HG03565 (cell line): ENCODE measurements around the gene F2RL1.
"Not testable (repeated sequence)": the region's sequence is repeated elsewhere in the genome, so short reads cannot be mapped to it uniquely, and the experiment has no call there.

Experiments
- ATAC-seq: cut with Tn5 transposase; IDR thresholded peaks from one replicate; pipeline ENCODE4 v1.9.1; 2021; ENCODE audit warnings: mild to moderate bottlenecking, moderate library complexity; ENCODE audit not compliant: unreplicated experiment

F2RL1 gene

DNA sequence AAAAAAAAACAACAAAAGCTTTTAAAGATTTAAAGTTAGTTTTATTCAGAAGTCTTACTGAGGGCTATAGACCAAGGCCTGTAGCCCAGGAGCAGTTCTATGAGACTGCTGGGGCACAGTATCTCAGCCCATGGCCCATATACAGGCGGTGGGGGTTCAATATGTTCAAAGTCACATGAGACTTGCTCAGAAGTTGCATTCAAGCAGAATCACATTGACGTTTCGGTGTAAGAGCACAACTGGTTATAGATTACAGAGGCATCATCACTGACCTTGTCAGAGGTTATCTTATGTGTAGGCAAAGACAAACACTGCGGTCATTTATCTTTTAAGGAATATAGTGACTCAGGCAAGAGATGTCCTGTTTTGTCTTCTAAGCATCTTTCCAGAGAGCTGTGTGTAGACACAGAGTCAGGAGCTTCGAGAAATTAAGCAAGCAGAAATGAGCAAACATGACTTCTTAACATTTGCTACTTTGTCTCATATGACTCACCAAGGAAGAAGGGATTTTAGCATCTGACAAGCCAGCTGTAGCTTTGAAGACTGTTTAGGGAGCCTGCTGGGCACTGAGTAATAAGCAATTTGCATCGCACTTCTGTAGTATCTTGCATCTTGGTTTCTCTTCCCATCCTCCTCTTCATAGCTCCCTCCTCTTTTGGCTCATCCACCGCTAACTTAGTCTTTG lies 12.9 kb upstream of the F2RL1 start:
- no peak for ATAC-seq

DNA sequence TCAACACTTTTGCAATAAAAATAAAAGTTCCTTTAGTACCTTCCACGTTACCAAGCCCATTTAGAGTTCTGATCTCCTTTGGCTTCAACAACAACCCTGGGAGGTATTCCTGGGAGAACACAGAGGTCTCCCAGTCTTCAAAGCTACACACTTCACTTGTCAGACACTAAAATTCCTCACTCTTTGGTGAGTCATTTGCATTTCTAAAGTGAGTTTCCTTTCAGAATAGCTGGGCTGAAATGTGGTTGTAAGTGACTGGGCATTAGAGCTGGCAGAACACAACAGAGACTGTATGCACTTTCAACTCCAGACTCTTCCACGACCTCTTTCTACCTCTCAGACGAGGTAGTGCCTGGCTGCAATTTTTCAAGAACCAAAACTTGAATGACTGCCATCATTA lies 11.5 kb upstream of the F2RL1 start:
- ATAC-seq = no peak

DNA sequence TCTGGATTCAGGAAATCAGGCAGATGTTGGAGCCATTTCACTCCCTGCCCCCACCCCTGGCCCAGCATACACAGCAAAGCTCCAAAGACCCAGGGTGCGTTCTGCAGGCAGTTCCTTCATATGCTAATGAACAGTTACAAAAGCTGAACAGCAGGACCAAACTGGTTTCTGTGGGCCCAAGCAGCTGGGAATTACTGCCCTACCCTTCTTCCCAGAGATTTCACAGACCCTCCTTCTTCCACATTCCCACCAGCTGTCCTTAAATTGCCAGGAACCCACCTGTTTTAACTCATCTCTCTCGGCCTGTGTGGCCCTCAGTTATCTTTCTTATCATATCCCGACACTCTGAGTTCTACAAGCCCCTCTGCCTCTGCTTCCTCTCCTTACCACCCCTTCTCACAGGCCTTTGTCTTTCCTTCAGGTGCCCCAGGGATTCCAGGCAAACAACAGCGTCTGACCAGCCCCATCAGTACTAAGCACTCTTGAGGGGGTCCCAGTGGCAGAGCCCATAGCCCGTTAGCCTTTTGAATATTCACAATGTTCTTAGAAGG lies 10.6 kb upstream of the F2RL1 start:
- no peak for ATAC-seq

DNA sequence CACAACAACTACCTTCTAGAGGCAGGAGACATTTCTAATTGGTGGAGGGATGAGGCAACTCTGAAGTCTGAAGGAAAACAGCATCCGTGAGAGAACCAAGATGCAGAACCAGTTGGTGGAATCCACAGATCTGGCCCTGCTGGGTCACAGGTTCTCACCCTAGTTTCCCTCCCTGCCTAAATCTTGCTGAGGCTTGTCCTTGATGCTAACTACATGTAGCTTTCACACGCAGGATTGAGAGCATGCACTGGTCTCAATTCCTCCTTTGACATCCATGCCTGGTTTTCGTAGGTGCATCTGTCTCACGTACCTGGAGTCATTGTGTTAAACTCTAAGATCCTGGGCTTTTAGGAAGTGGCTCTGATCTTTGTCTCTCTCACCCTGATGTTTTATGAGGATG lies 9.7 kb upstream of the F2RL1 start:
- no peak for ATAC-seq

DNA sequence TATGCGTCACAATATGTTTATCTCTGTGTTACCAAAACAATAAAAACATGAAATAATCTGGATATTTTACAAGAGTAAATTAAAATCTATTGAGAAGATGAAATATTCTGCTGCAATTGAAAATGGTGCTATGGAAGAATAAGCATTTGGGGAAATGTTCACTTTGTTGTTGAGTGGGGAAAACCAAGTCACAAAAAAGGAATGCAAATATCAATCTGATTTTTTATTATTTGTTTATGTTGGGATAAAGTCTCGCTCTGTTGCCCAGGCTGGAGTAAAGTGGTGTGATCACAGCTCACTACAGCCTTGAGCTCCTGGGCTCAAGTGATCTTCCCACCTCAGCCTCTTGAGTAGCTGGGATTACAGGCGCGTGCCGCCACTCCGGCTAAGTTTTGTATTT lies 8.6 kb upstream of the F2RL1 start:
- no peak for ATAC-seq

DNA sequence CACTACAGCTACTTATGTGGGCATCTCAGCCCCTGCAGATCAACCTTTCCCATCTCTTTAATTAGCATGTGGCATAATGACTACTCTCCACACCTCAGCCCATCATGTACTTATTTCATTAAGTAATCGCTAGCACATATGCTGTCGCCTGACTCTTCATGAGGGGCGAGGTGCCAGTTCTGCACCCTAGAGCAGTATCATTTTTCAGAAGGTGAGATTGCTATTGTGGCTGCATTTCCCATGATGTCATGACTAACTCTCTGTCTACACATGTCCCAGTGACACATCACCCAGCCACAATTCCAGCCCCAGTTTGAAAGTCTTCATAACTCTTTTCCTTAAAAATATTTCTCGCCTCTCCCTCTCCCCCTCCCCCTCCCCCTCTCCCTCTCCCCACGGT lies 7.6 kb upstream of the F2RL1 start:
- no peak for ATAC-seq

DNA sequence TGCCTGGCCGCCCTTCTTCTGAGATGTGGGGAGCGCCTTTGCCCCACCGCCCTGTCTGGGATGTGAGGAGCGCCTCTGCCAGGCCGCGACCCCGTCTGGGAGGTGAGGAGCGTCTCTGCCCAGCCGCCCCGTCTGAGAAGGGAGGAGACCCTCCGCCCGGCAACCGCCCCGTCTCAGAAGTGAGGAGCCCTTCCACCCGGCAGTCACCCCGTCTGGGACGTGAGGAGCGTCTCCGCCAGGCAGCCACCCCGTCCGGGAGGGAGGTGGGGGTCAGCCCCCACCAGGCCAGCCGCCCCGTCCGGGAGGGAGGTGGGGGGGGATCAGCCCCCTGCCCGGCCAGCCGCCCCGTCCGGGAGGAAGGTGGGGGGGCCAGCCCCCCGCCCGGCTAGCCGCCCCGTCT lies 6.6 kb upstream of the F2RL1 start:
- ATAC-seq = not testable (repeated sequence)

DNA sequence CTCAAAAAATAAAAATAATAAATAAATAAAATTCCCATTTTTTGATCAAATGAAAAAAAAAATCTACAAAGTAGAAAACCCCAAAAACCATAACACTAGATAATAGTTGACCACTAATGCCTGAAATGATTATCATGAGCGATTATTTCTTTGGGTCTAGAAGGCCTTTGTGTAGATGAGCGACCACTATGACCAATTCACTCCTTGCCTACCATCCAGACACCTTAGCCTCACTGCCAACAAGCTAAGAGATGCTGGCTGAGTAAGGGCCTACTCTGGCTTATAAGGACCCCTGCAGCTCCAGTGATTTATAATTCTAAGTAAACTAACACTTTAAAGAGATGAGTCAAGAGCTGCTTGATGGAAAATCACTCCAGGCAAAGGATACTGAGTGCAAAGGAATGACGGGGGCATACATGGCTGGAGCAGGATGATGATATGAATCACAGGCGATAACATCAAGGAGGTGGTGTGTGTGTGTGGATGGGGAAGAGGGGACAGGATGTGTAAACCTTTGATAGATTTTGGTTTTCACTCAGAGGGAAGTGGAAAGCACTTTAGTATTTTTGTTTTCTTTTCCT lies 4.8 kb upstream of the F2RL1 start:
- no peak for ATAC-seq

DNA sequence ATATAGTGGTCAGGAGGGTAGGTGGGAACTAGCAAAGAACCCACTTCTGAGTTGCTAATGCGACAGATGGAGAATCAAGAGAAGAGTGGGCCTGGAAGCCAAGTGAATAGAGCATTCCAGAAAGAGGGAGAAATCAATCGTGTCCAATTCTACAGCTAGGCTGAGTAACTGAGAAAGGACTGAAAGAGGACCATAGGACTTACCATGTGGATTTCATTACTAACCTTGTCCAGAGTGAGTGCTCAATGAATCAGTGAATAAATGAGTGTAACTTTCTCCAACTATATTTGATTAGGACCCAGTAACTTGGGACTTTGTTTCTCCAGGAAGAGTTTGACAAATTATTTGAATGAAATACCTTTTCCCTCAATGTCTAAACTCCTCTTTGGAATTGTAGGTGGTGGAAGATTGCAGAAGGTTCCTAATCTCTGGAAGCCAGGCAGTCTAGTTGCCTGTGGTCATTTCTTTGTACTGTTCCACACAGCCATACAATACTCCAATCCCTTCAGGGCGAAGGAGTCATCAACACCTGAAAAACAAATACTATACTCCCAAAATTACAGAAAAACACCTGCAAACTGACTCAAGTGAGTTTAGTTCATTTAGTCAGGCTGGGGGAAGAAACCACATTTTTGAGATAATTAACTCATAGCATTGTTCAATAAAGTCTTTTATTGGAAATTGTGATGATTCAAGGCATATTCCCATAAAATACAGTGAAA lies 2.6 kb upstream of the F2RL1 start:
- ATAC-seq = no peak

DNA sequence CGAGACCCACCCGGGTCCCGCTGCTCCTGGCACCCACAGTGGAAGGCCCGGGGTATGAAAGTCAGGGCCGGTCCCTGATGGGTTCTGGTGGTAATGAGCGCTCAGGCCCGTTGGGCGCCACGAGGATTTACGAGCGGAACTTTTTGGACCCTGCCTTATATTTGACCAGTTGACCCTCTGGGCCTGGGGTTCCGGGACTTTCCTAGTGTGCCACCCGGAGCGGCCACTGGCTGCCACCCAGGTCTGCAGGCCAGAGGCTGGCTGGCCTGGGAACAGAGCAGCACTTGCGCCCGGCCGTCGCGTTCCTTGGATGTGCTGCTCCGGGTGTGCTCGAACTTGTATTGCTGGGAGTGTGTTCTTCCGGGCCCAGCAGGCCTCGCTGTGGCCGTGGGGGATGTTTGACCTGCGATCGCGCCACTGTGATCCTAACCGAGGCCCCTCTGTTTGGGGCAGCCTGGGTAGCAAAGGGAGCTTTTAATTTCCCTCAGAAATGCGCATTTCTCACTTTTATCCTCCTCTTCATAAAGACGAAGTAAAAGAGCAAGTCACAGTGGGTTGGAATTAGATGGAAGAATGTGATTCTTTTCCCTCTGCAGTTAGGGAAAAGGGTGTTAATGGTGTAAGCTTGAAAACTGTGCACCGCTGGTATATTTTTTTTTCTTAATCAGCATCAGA lies 1.2 kb downstream of the F2RL1 start:
- ATAC-seq = no peak

DNA sequence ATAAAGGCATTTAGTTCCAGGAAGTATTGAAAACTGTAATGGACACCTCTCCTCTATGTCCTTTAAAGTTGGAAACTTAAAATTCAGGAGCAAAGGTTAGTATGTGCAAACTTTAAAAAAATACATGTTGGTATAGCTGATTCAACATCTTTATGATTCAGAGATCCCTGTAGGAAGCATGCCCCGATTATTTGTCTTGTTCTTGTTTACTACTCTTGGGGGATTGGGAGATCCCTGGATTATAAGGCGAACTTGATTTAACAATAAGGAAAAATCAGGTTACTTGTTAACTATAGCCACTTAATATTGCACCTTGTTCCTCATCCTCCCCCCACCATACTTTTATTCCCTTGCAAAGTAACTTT lies 1.7 kb downstream of the F2RL1 start:
- no peak for ATAC-seq

DNA sequence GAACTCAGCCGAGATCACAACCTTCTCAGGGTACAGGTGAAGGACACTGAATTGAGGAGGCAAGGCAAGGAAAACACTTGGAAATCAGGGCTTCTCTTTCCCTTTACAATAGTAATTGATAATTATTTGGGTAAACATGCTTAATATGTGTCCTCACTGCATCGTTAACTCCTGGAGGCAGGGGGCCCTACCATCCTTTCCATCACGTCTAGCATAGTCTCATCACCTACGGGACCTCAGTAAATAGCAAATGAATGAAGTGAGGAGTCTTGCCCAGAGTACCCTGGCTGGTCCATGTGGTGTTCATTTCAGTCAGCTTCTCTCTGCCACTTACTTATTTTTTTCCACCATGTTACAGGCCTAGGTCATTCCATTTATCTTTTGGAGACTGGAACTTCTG lies 2.3 kb downstream of the F2RL1 start:
- no peak for ATAC-seq

DNA sequence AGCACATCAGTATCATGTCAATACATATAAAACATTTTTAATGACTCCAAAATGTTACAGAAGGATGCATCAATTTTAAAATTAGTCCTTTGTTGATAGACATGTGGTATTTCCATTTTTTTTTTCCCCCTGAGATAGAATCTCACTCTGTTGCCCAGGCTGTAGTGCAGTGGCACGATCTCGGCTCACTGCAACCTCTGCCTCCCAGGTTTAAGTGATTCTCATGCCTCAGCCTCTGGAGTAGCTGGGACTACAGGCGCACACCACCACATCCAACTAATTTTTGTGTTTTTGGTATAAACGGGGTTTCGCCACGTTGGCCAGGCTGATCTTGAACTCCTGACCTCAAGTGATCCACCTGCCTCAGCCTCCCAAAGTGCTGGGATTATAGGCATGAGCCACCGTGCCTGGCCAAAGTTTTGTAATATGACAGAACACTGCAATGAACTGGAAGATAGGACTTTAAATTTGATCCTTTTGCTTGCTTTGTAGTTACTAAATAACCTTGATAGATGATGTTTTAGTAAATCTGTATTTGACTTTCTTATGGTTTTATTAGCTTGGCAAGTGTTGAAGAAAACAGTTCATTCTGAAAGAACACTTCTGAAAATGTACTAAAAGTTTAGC lies 3.4 kb downstream of the F2RL1 start:
- not testable (repeated sequence) for ATAC-seq

DNA sequence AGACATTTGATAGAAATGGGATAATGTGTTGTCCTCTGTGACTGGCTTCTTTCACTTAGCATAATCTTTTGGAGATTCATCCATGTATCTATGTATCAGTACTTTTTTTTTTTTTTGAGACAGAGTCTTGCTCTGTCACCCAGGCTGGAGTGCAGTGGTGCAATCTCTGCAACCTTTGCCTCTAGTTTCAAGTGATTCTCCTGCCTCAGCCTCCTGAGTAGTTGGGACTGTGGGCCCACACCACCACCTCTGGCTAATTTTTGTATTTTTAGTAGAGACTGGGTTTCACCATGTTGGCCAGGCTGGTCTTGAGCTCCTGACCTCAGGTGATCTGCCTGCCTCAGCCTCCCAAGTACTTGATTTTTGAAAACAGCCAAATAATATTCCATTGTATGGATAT lies 7.6 kb downstream of the F2RL1 start:
- ATAC-seq = not testable (repeated sequence)

DNA sequence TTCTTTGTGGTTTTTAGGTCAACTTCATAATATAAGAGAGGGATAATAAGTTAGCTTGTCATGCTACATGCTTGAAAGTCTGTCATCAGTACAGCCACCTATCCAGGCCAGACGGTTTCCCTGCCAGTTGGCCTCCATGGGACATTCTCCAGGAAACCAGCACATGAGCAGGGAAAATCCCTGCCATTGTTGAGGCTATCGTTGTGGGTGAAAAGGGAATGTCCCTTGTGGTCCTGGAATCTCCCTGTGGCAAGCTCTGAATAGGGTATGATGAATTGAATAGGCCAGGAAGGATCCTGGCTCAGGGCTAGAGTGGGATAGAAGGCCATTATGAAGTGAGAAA lies 12.3 kb downstream of the F2RL1 start:
- no peak for ATAC-seq

DNA sequence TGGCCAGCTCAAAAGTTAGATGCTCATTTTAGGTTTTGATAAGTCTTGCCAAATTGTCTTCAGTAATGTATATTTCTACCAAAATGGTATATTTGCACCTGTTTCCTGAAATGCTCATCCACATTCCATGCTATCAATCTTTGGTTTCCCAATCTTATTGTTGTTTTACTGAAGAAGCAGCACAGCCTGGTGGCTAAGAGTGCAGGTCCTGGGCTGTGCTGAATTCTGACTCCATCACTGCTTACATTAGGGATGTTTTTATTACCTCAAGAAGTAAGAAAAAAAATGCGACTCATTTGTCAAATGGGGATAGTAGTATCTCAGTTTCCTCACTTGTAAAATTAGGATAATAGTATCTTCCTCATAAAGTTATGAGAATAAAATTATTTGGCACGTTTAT lies 17.4 kb downstream of the F2RL1 start:
- no peak for ATAC-seq

DNA sequence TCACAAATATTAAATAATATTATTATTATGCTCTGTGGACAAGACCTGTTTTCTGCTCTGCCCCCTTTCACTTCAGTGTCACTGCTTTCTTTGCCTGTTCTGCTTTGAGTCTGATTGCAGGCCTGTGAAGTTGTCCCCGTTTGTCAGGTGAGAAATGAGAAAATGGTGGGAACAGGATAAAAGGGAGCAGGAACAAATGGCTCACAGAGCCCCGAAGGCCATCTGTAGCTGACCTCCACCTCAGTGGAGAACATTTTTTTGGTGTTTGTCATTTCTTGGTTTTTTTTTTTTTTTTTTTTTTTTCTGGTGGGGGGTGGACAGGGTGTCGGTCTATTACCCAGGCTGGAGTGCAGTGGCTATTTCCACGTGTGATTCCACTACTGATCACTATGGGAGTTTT lies 17.8 kb downstream of the F2RL1 start:
- no peak for ATAC-seq

DNA sequence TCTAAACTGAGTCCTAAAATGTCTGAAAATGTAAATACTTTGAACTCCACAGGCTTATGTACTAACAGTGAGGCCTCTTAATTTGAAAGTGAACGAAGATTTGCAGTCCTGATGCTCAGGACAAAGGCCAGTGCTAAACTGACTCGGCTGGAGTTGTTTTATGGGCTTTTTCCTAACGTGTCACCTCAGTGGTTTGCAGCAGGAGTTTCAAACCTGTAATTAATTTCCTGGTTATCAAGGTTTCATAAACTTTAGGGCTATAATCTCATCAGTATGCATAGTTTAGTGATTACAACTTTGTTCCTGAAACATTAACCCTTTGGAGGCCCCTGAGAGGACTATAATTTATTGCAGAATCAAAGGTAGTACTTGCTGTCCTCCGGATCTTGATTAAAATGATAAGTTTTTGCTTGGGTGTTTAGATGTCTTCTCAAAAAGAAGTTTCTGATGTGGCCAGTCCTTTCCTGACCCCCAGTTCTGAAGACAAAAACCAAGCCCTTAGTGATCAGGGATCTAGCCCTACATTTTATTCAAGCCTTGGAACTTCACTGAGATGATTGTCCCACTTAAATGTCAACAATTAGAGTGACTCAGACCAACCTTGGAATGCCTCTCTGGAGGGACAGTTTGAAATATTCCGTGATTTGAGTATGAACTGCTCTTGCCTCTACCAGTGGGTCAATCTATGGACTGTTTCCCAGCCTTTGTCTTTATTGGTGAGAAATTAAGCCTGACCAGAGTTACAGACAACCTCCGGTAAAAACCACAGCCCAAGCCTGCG lies 19.8 kb downstream of the F2RL1 start:
- no peak for ATAC-seq

DNA sequence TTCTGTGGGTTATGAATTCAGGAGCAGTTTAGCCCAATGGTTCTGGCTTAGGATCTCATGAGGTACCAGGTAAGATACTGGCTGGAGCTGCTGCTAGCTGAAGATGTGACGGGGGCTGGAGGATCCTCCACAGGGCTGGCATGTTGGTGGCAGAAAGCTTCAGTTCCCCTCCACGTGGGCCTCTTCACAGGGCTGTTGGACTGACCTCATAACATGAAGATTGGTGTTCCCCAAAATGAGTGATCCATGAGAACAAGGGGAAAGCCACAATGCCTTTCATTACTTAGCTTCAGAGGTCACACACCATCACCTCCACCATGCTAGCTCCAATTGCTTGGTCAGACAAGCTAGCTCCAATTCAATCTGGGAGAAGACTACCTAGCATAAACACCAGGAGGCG lies 22.5 kb downstream of the F2RL1 start:
- ATAC-seq = no peak

DNA sequence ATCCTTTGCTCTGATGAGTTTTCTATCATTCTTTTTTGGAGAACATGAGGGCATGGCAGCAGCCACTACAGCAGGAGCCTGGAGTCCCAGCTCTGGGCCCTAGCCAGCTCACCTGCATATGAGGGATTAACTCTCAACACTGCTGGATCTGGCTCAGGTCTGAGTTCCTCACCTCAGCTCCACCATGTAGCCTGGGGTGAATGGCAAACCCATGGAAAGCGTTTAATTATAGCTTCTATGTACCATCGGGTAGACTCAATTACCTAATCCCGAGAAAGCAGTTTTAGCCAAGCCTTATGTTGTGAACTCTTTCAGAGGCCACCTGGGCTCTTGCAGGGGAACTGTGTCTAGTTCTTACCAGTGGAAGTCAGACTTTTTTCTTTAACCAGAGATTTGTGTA lies 27.1 kb downstream of the F2RL1 start:
- no peak for ATAC-seq
